Subcutaneous adipose tissue (tissue), 4 donors: ENCODE measurements around the gene ADARB2. TPM values are rescaled to one million over a fixed set of nuclear protein-coding genes. Genes with fewer than 3 reads are reported as not detected.

Source experiments
- CTCF ChIP-seq: fragments of 450-650 bp; IDR thresholded peaks from one replicate; pipeline ENCODE4 v1.5.1; 2016; ENCODE audit warnings: low read depth, mild to moderate bottlenecking, control low read depth, antibody characterized with exemption, moderate library complexity
- total RNA-seq, 4 donors: library from RNA; depleted of rRNA; stranded (reverse); fragments of >200 nt; gene quantifications; one replicate each; pipeline ENCODE4 v1.1.0, GENCODE V29; 2016

The ADARB2 gene
- total RNA-seq, 4 donors from 2014 or later = under 0.01 to 0.65 (median 0.44) TPM; not detected in 1

- no peak for TF ChIP-seq CTCF
Measured at GRCh38 chr10:1766049-1766448, 28.7 kb upstream of the ADARB2 start.

GRCh38 chr10:1762076-1762475, 24.8 kb upstream of the ADARB2 start:
- no peak for TF ChIP-seq CTCF

- no peak for TF ChIP-seq CTCF
Measured at GRCh38 chr10:1754506-1755153, 17.3 kb upstream of the ADARB2 start.

GRCh38 chr10:1752153-1752552, 14.8 kb upstream of the ADARB2 start:
- TF ChIP-seq CTCF = no peak

- TF ChIP-seq CTCF = no peak
Measured at GRCh38 chr10:1747590-1748157, 10.3 kb upstream of the ADARB2 start.

- no peak for TF ChIP-seq CTCF
Measured at GRCh38 chr10:1746796-1747195, 9.5 kb upstream of the ADARB2 start.

- no peak for TF ChIP-seq CTCF
Measured at GRCh38 chr10:1745780-1746456, 8.6 kb upstream of the ADARB2 start.
